Aorta (tissue), 5 donors: ENCODE results near the gene MYO7B. TPM values are rescaled to one million over a fixed set of nuclear protein-coding genes. Genes with fewer than 3 reads are reported as not detected.

ENCODE experiments used
- ATAC-seq: fragments of 200-7000 bp; cut with Tn5 transposase; one replicate; pipeline ENCODE4 v1.9.1; 2022; ENCODE audit warnings: moderate library complexity; ENCODE audit not compliant: low FRiP score
- DNase-seq, 2 donors: peaks; one replicate each; pipeline ENCODE4 v3.0.0-alpha.2; 2020
- H3K27ac ChIP-seq, 2 donors: one replicate each; pipeline ENCODE4 v1.5.1; 2013; ENCODE audit warnings: low read length in 2 of 2, mild to moderate bottlenecking in 2 of 2, moderate library complexity in 2 of 2, control low read depth in 1 of 2, inconsistent platforms in 1 of 2, low read depth in 1 of 2
- H3K27me3 ChIP-seq, 2 donors: one replicate each; pipeline ENCODE4 v1.6.1; 2013; ENCODE audit warnings: control low read depth in 1 of 2, low read length in 1 of 2, mild to moderate bottlenecking in 1 of 2, moderate library complexity in 1 of 2; ENCODE audit not compliant: insufficient read depth in 2 of 2, control insufficient read depth in 1 of 2
- H3K36me3 ChIP-seq, 2 donors: one replicate each; pipeline ENCODE4 v1.6.1; 2013; ENCODE audit warnings: control low read depth in 1 of 2, low read length in 1 of 2, mild to moderate bottlenecking in 1 of 2; ENCODE audit not compliant: insufficient read depth in 2 of 2, control insufficient read depth in 1 of 2
- H3K4me1 ChIP-seq, 2 donors: one replicate each; pipeline ENCODE4 v1.6.1; 2013; ENCODE audit warnings: low read length in 2 of 2, control low read depth in 1 of 2, mild to moderate bottlenecking in 1 of 2, moderate library complexity in 1 of 2; ENCODE audit not compliant: insufficient read depth in 2 of 2, control insufficient read depth in 1 of 2
- H3K4me3 ChIP-seq, 2 donors: one replicate each; pipeline ENCODE4 v1.5.1; 2013; ENCODE audit warnings: low read length in 2 of 2, control low read depth in 1 of 2, mild to moderate bottlenecking in 1 of 2
- H3K9me3 ChIP-seq: one replicate; pipeline ENCODE4 v1.6.1; 2013; ENCODE audit warnings: mild to moderate bottlenecking, low read length; ENCODE audit not compliant: control insufficient read depth
- WGBS, 2 donors: extraction: QIAGEN DNeasy Blood & Tissue Kit; methylation state at CpG; one replicate each; pipeline ENCODE4 v1.1.7; 2013; 5-methylcytosine and 5-hydroxymethylcytosine counted together
- intact Hi-C, 2 donors: fragments of 100-400 bp; cut with DNase I; formaldehyde crosslinking; loops; one replicate each; pipeline versions ENCODE4 v1.14.2 to v1.15.0; 2022
- polyA plus RNA-seq, 2 donors: library from polyadenylated mRNA; stranded (reverse); fragments of 200-250 nt; gene quantifications; one replicate each; pipeline ENCODE4 v1.2.3, GENCODE V29; 2013
- total RNA-seq, 2 donors: library from RNA; stranded (reverse); fragmentation: NEBNext Ultra II Directional; extraction: Animal tissue kit (Norgen Biotek cat#: 25700); gene quantifications; one replicate each; pipeline ENCODE4 v1.2.1, GENCODE V29; 2021
- donor health status: healthy with polysubstance abuse.
- donor health status: Bipolar disorder and iron deficiency.
- donor health status: DM: no; HTN: no; CAD: no.
- donor health status: DM: no; HTN: no; CAD: no.
- donor health status: DM: yes; HTN: yes; CAD: no.

MYO7B gene
- total and polyA plus RNA-seq, 4 donors = 0.32 to 26.3 (median 1.6) TPM

DNA sequence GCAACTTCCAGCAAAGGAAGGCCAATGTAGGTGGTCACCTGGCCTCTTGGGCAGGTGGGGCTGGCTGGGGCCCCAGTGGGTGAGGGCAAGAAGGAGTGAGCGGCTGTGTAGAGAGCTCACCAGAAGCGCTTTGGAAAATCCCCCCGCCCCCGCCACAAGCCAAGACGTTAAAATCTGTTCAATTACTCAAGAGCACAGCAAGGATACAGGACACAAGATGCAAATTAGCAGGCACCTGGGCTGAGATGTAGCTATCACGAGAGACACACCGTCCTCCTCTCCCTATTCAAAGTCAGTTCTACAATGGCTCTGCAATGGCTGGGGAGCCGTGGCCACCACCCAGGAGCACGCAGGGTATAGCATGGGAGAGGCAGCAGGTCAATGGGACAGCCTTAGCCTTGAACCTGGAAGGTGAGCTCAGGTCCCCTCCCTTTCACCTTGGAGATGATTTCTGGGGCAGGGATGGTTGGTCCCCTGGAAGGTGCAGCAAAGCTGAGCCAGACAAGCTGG, 72.0 kb downstream of the MYO7B start:
- intact Hi-C loops = no loop called here
- peaks cover 1% of the 10 kb centered on the region for H3K9me3 ChIP-seq
- WGBS, 2 donors = 93 to 96% methylated on average over 9 of the region's 9 CpGs
- no peaks in the 10 kb centered on the region for H3K27me3 ChIP-seq
- no peak overlapping the region for H3K27ac ChIP-seq
- H3K36me3 ChIP-seq = no peaks in the 10 kb centered on the region
- H3K4me3 ChIP-seq = no peak overlapping the region
- ATAC-seq = no peak
- peak in 1 of 2 donors; percentile 27 for DNase-seq
- no peaks in the 10 kb centered on the region for H3K4me1 ChIP-seq

DNA sequence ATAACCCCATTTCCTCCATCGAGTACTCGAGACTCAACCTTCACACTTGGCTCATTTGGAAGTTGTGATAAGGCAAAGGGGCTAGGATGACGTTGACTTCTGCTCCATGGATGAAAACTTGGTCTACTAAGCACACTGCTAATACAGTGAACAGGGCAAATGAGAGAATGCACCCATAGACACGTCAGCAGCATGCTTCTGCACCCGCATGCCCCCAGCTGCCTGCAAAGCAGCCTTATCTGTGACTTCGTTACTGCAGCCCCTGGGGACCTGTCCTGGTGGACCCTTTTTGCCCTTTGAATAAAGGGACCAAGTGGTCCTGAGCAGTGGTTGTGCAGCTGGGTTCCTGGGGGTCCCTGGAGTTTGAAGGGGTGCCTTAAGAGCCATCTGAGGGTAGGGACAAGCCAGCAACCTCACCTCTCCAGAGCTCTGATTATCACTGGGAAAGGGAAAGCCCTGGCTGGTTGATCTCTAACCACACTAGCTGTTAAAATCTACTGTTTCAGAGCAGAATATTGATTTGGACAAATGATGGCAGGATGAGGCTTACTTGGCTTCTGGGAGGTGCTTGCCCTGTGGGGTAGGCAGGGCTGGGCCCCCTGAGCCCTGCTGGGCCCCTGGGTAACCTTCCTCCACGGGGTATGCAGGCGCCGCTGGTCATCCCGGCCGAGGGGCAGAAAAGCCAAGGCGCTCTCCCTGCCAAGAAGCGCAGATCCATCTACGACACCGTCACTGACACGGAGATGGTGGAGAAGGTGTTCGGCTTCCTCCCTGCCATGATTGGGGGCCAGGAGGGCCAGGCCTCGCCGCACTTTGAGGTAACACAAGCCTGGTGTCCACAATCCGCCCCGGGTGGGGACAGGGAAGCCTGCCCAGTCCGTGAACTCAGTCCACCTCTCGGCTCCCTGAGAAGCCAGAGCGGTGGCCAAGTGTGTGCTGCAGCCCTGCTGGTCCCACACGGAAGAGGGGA, 72.9 kb downstream of the MYO7B start:
- no peak for ATAC-seq
- peaks cover 1% of the 10 kb centered on the region for H3K9me3 ChIP-seq
- intact Hi-C loops = no loop called here
- no peaks in the 10 kb centered on the region for H3K27me3 ChIP-seq
- H3K4me3 ChIP-seq = no peak overlapping the region
- no peaks in the 10 kb centered on the region for H3K36me3 ChIP-seq
- 91 to 92% methylated on average over 25 of the region's 25 CpGs for WGBS, 2 donors
- H3K27ac ChIP-seq = no peak overlapping the region
- peak in 1 of 2 donors; percentile 70 for DNase-seq
- H3K4me1 ChIP-seq = no peaks in the 10 kb centered on the region

- peak in 1 of 2 donors; percentile 60 for DNase-seq
- peak; percentile 19 for ATAC-seq
- Histone ChIP-seq H3K27me3 (no peaks in the 10 kb centered on the region), H3K4me1 (no peaks in the 10 kb centered on the region), H3K27ac (no peak overlapping the region), H3K4me3 (no peak overlapping the region), H3K9me3 (peaks cover 1% of the 10 kb centered on the region), H3K36me3 (no peaks in the 10 kb centered on the region)
- intact Hi-C loops = no loop called here
- 96% methylated on average over 24 of the region's 24 CpGs for WGBS, 2 donors
These were observed 73.7 kb downstream of the MYO7B start for GRCh38 chr2:127609031-127609751.

- ATAC-seq (no peak), DNase-seq (peak in 1 of 2 donors; percentile 49)
- intact Hi-C loops = no loop called here
- H3K27ac ChIP-seq = no peak overlapping the region
- no peaks in the 10 kb centered on the region for H3K27me3 ChIP-seq
- H3K4me1 ChIP-seq = no peaks in the 10 kb centered on the region
- peaks cover 1% of the 10 kb centered on the region for H3K9me3 ChIP-seq
- no peaks in the 10 kb centered on the region for H3K36me3 ChIP-seq
- 97% methylated on average over 8 of the region's 8 CpGs for WGBS, 2 donors
- no peak overlapping the region for H3K4me3 ChIP-seq
These were observed 74.3 kb downstream of the MYO7B start for GRCh38 chr2:127609818-127610217.

DNA sequence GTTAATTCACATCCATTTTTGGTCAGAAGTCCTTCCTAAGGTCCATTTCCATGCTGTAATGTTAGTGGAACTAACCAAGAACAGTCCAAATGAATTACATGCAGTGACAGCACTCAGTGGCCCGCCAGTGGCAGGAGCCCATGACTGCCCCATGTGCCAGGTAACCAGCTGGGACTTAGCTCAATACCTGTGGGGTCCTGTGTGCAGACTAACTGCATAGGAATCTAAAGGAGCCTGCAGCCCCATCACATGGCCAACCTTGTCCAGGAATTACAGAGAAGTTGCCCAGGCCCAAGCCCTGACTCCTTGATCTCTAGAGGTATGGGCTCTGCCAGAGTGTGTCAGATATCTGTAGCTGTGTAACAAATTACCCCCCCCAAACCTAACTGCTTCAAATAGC, 75.1 kb downstream of the MYO7B start:
- H3K9me3 ChIP-seq = peaks cover 1% of the 10 kb centered on the region
- ATAC-seq (no peak), DNase-seq (no peak)
- H3K4me3 ChIP-seq = no peak overlapping the region
- no peak overlapping the region for H3K27ac ChIP-seq
- H3K36me3 ChIP-seq = no peaks in the 10 kb centered on the region
- no peaks in the 10 kb centered on the region for H3K4me1 ChIP-seq
- 93% methylated on average over 1 of the region's 1 CpG for WGBS, 2 donors
- H3K27me3 ChIP-seq = no peaks in the 10 kb centered on the region
- intact Hi-C loops = no loop called here

DNA sequence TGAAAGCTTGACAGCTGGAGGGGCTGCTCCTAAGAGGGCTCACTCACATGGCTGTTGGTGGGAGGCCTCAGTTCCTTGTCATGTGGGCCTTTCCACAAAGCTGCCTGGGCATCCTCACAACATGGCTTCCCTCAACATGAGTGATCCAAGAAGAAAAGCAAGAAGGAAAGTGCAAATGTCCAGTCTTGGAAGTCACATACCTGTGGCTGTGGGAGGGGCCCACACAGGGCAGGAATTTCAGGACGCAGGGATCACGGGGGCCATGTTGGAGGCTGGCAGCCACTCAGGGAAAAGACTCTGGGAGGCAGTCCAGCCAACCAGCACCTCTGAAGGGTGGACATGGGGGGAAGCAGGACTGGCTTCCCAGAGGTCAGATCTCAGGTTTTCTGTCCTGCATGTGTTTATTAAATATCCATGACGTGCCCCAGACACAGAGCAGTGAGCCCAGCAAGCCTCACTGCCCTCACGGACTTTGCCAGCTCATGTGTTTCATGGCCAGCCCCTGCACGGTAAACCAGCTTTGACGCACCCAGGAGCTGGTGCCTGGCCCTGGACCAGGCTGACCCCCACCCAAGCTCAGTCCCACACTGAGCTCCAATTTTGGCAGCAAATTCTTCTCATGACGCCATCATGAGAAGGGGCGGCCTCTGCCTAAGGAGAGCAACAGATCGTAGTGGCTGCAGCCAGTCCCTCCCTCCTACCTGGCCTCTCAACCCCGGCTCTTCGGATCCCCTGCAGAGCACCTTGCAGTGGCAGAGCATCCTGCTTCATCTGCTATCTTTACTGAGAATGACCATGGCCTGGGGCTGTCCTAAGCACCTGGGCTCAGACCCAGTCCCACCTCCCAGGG, 75.8 kb downstream of the MYO7B start:
- Histone ChIP-seq H3K4me1 (no peaks in the 10 kb centered on the region), H3K9me3 (peaks cover 1% of the 10 kb centered on the region), H3K36me3 (no peaks in the 10 kb centered on the region), H3K27ac (no peak overlapping the region), H3K4me3 (no peak overlapping the region), H3K27me3 (no peaks in the 10 kb centered on the region)
- WGBS, 2 donors = 87 to 91% methylated on average over 10 to 11 of the region's 11 CpGs
- DNase-seq = peak in 1 of 2 donors; percentile 43
- ATAC-seq = no peak
- intact Hi-C loops = no loop called here

GRCh38 chr2:127612111-127612822, 76.8 kb downstream of the MYO7B start:
- no peaks in the 10 kb centered on the region for H3K4me1 ChIP-seq
- no peak for ATAC-seq
- H3K27me3 ChIP-seq = no peaks in the 10 kb centered on the region
- 91 to 94% methylated on average over 13 of the region's 13 CpGs for WGBS, 2 donors
- DNase-seq = peak; percentile 29 to 51
- no peak overlapping the region for H3K27ac ChIP-seq
- intact Hi-C loops = no loop called here
- H3K4me3 ChIP-seq = no peak overlapping the region
- no peaks in the 10 kb centered on the region for H3K36me3 ChIP-seq
- H3K9me3 ChIP-seq = peaks cover 1% of the 10 kb centered on the region

DNA sequence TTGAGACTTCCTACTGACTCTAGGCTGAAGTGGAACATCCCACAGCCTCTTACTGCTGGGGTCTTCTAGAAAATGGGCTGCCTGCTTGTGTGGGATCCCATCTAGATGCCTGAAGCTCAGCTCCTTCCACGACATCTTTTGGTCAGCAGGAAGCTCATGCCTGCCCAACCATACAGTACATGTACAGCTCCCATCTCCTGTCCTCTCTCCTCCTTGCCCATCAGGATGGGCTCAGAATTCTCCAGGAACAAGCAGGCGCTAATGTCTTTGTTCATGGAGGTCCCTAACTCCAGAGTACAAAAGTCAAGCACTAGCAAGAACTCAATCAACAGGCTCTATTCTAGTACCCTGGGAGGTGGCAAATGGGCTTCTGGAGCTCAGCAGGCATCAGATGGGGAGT, 78.8 kb downstream of the MYO7B start:
- ATAC-seq (no peak), DNase-seq (peak in 1 of 2 donors; percentile 15)
- Histone ChIP-seq H3K27me3 (no peaks in the 10 kb centered on the region), H3K36me3 (no peaks in the 10 kb centered on the region), H3K4me3 (no peak overlapping the region), H3K4me1 (no peaks in the 10 kb centered on the region), H3K27ac (no peak overlapping the region), H3K9me3 (peaks cover 1% of the 10 kb centered on the region)
- WGBS, 2 donors = 92 to 95% methylated on average over 2 of the region's 2 CpGs
- intact Hi-C loops = no loop called here
